HepG2 (cell line): ENCODE measurements around the gene ZNF442. TPM values are rescaled to one million over a fixed set of nuclear protein-coding genes. Genes with fewer than 3 reads are reported as not detected.
A peak's percentile ranks its signal among the peaks of the same experiment; 100 is the strongest.

ENCODE experiments used
- AFF4 ChIP-seq: sonication (generic); formaldehyde crosslinking; IDR thresholded peaks from 2 replicates; pipeline ENCODE4 v1.4.0; 2020; ENCODE audit warnings: missing genetic modification reagents
- BRCA1 ChIP-seq: sonication (generic); formaldehyde crosslinking; IDR thresholded peaks from 2 replicates; pipeline ENCODE4 v1.4.0; 2020; ENCODE audit warnings: missing genetic modification reagents
- DR1 ChIP-seq: sonication (generic); formaldehyde crosslinking; IDR thresholded peaks from 2 replicates; pipeline ENCODE4 v1.8.0; 2021; ENCODE audit warnings: mild to moderate bottlenecking, missing genetic modification reagents, inconsistent platforms
- GABPA ChIP-seq, 2 experiments: IDR thresholded peaks; 2 replicates each; pipeline ENCODE4 v1.6.1; 2011 to 2016; ENCODE audit warnings: low read depth in 2 of 2, low read length in 1 of 2, missing biosample characterization in 1 of 2, missing genetic modification characterization in 1 of 2
- GATAD2A ChIP-seq: IDR thresholded peaks from 2 replicates; pipeline ENCODE4 v1.6.1; 2016
- HHEX ChIP-seq: IDR thresholded peaks from 2 replicates; pipeline ENCODE4 v1.6.1; 2016; ENCODE audit warnings: control low read depth
- HMGXB4 ChIP-seq, 2 experiments: sonication (generic) in 1 of 2; formaldehyde crosslinking in 1 of 2; IDR thresholded peaks; 2 replicates each; pipeline versions ENCODE4 v1.4.0 to v1.6.1; 2018 to 2020; ENCODE audit warnings: missing genetic modification reagents in 2 of 2, borderline replicate concordance in 1 of 2, low read depth in 1 of 2, mild to moderate bottlenecking in 1 of 2, missing biosample characterization in 1 of 2
- MXD4 ChIP-seq: IDR thresholded peaks from 2 replicates; pipeline ENCODE4 v1.6.1; 2016; ENCODE audit warnings: mild to moderate bottlenecking, missing biosample characterization, missing genetic modification reagents
- NCOA5 ChIP-seq: sonication (generic); formaldehyde crosslinking; IDR thresholded peaks from 2 replicates; pipeline ENCODE4 v1.4.0; 2020; ENCODE audit warnings: missing genetic modification reagents
- NFKBIZ ChIP-seq: IDR thresholded peaks from 2 replicates; pipeline ENCODE4 v1.6.1; 2018; ENCODE audit warnings: missing genetic modification reagents, missing compliant biosample characterization
- POGZ ChIP-seq: sonication (generic); formaldehyde crosslinking; IDR thresholded peaks from 2 replicates; pipeline ENCODE4 v1.4.0; 2020; ENCODE audit warnings: mild to moderate bottlenecking, missing genetic modification reagents
- SIN3A ChIP-seq: IDR thresholded peaks from 2 replicates; pipeline ENCODE4 v1.6.1; 2011; ENCODE audit warnings: low read depth, mild to moderate bottlenecking, control low read depth, low read length, borderline replicate concordance
- TEAD3 ChIP-seq: optimal IDR thresholded peaks from 2 replicates; pipeline ENCODE3; 2016; ENCODE audit warnings: borderline replicate concordance
- TFDP2 ChIP-seq: sonication (generic); formaldehyde crosslinking; IDR thresholded peaks from 2 replicates; pipeline ENCODE4 v1.4.0; 2020; ENCODE audit warnings: missing genetic modification reagents
- ZBTB3 ChIP-seq: sonication (generic); formaldehyde crosslinking; IDR thresholded peaks from 2 replicates; pipeline ENCODE4 v1.4.0; 2020; ENCODE audit warnings: low read depth, mild to moderate bottlenecking, moderate library complexity, missing genetic modification reagents, borderline replicate concordance
- ZBTB38 ChIP-seq: sonication (generic); formaldehyde crosslinking; IDR thresholded peaks from 2 replicates; pipeline ENCODE4 v1.5.1; 2020; ENCODE audit warnings: mild to moderate bottlenecking, missing genetic modification reagents
- ZGPAT ChIP-seq: IDR thresholded peaks from 2 replicates; pipeline ENCODE4 v1.6.1; 2016; ENCODE audit warnings: mild to moderate bottlenecking
- ZNF138 ChIP-seq: sonication (generic); formaldehyde crosslinking; IDR thresholded peaks from 2 replicates; pipeline ENCODE4 v1.5.0; 2020; ENCODE audit warnings: mild to moderate bottlenecking, low read depth, missing genetic modification reagents
- ZNF569 ChIP-seq: sonication (generic); formaldehyde crosslinking; IDR thresholded peaks from 2 replicates; pipeline ENCODE4 v1.5.0; 2020; ENCODE audit warnings: mild to moderate bottlenecking, missing genetic modification reagents, moderate library complexity, borderline replicate concordance
- ZSCAN29 ChIP-seq: sonication (generic); formaldehyde crosslinking; conservative IDR thresholded peaks from 2 replicates; pipeline ENCODE4 v1.4.0; 2020; ENCODE audit warnings: mild to moderate bottlenecking, missing genetic modification reagents
- polyA plus RNA-seq, 8 experiments: library from polyadenylated mRNA; depleted of rRNA in 3 of 8; stranded (reverse) in 7 of 8; unstranded in 1 of 8; fragments of >200 nt; fragmentation: Illumina TruSeq in 4 of 8; extraction: Trizol in 4 of 8; gene quantifications; 2 replicates each; pipeline versions ENCODE4 v1.2.1 to v1.2.3, GENCODE V29; 2011 to 2016; ENCODE audit warnings: low read depth in 4 of 8, missing spikeins in 1 of 8, mixed read lengths in 1 of 8; ENCODE audit not compliant: insufficient read depth in 1 of 8
- total RNA-seq, 5 experiments: library from RNA; depleted of rRNA; stranded (reverse); fragments of >200 nt; fragmentation: Illumina TruSeq; extraction: Trizol; gene quantifications; 2 replicates each; pipeline ENCODE4 v1.2.3, GENCODE V29; 2016; ENCODE audit warnings: low read depth in 1 of 5

ZNF442 gene
- total and polyA plus RNA-seq, 2 of the 13 experiments (the other 11 are each of a cell fraction or from before 2014, with no cell fraction given), result 1.0 to 6.0 TPM

GRCh38 chr19:12333162-12334159, 32.0 kb downstream of the ZNF442 start, which contains the start of gene ZNF563 (continued):
- TF ChIP-seq ZGPAT (CRISPR knock-in tag) (peak; percentile 73; the same call in 1 of the 2 replicates), HMGXB4 (CRISPR knock-in tag; IDR thresholded peaks at IDR 0.05; ENCODE audit: borderline replicate concordance in 1 of 2, low read depth in 1 of 2) (peak in 1 of 2 experiments; percentile 83; a peak in 2 of 4 replicates), ZBTB3 (CRISPR knock-in tag) (no peak), POGZ (0 out of 2 replicates have a peak, but pooled peaks have one; percentile 68), ZNF138 (CRISPR knock-in tag) (peak; percentile 68; the same call in 1 of the 2 replicates), MXD4 (CRISPR knock-in tag) (peak; percentile 62), TEAD3 (CRISPR knock-in tag) (peak; percentile 67), HHEX (no peak), DR1 (CRISPR knock-in tag) (peak; percentile 92), ZSCAN29 (no peak), AFF4 (0 out of 2 replicates have a peak, but pooled peaks have one; percentile 76), ZNF569 (CRISPR knock-in tag) (no peak), GATAD2A (peak; percentile 18; the same call in 1 of the 2 replicates), GABPA (IDR thresholded peaks at IDR 0.05; ENCODE audit: low read depth, low read length) (no peak), GABPA (CRISPR knock-in tag; IDR thresholded peaks at IDR 0.05; ENCODE audit: low read depth) (peak; percentile 51; the same call in 1 of the 2 replicates), BRCA1 (CRISPR knock-in tag) (0 out of 2 replicates have a peak, but pooled peaks have one; percentile 41), SIN3A (peak; percentile 80), TFDP2 (CRISPR knock-in tag) (peak; percentile 80), NCOA5 (CRISPR knock-in tag) (no peak), ZBTB38 (peak; percentile 62), NFKBIZ (CRISPR knock-in tag) (peak; percentile 54; the same call in 1 of the 2 replicates)
